ENCODE measurements around the gene AKR1D1. TPM values are rescaled to one million over a fixed set of nuclear protein-coding genes. Genes with fewer than 3 reads are reported as not detected.

AKR1D1 gene
- total and polyA plus RNA-seq, 2 of the 13 experiments (the other 11 are each of a cell fraction or from before 2014, with no cell fraction given): 6.9 to 37.0 TPM

DNA sequence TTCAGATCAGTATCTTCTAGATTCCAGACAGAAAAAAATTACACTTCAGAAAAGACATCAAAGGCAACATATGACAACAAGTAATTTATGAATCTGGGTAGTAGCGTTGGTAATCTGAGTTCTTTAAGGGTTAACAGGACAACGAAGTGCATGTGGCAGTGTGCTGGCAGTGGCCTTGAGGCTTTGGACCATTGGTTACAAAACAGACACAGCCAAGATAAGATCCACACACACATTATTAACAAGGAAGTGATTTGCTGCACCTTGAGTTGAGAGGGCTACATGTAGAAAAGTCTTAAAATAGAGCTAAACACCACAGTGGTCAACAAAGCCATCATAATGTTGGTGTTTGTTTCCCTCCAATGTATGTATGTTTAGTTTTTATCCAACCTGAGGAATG lies 40.6 kb downstream of the AKR1D1 start (continued):
- TF ChIP-seq, protein P1, sequence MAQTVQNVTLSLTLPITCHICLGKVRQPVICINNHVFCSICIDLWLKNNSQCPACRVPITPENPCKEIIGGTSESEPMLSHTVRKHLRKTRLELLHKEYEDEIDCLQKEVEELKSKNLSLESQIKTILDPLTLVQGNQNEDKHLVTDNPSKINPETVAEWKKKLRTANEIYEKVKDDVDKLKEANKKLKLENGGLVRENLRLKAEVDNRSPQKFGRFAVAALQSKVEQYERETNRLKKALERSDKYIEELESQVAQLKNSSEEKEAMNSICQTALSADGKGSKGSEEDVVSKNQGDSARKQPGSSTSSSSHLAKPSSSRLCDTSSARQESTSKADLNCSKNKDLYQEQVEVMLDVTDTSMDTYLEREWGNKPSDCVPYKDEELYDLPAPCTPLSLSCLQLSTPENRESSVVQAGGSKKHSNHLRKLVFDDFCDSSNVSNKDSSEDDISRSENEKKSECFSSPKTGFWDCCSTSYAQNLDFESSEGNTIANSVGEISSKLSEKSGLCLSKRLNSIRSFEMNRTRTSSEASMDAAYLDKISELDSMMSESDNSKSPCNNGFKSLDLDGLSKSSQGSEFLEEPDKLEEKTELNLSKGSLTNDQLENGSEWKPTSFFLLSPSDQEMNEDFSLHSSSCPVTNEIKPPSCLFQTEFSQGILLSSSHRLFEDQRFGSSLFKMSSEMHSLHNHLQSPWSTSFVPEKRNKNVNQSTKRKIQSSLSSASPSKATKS (CRISPR knock-in tag; IDR thresholded peaks at IDR 0.05): no peak
- TF ChIP-seq, protein P2, sequence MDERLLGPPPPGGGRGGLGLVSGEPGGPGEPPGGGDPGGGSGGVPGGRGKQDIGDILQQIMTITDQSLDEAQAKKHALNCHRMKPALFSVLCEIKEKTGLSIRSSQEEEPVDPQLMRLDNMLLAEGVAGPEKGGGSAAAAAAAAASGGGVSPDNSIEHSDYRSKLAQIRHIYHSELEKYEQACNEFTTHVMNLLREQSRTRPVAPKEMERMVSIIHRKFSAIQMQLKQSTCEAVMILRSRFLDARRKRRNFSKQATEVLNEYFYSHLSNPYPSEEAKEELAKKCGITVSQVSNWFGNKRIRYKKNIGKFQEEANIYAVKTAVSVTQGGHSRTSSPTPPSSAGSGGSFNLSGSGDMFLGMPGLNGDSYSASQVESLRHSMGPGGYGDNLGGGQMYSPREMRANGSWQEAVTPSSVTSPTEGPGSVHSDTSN (CRISPR knock-in tag; IDR thresholded peaks at IDR 0.05): no peak
- TF ChIP-seq CCDC6 (CRISPR knock-in tag; IDR thresholded peaks at IDR 0.05) (no peak), TP53 (CRISPR knock-in tag; conservative IDR thresholded peaks at IDR 0.05) (no peak), ZIK1 (CRISPR knock-in tag; IDR thresholded peaks at IDR 0.05; ENCODE audit: borderline replicate concordance, low read depth) (no peak), TBX2 (CRISPR knock-in tag; IDR thresholded peaks at IDR 0.05; ENCODE audit: borderline replicate concordance) (peak; percentile 44; the same call in 1 of the 2 replicates), MED1 (CRISPR knock-in tag; IDR thresholded peaks at IDR 0.05) (peak; percentile 88), SOX5 (CRISPR knock-in tag; IDR thresholded peaks at IDR 0.05; ENCODE audit: borderline replicate concordance) (peak; percentile 54; the same call in 1 of the 2 replicates), EZH2 (conservative IDR thresholded peaks at IDR 0.05; ENCODE audit: low read depth, low read length) (no peak), SMAD3 (CRISPR knock-in tag; IDR thresholded peaks at IDR 0.05) (0 out of 2 replicates have a peak, but pooled peaks have one; percentile 24), SP2 (CRISPR knock-in tag; IDR thresholded peaks at IDR 0.05) (no peak), IRF2 (CRISPR knock-in tag; IDR thresholded peaks at IDR 0.05) (0 out of 2 replicates have a peak, but pooled peaks have one; percentile 45), EHMT2 (IDR thresholded peaks at IDR 0.05; ENCODE audit: borderline replicate concordance, low read depth, low read length) (peak; percentile 27; the same call in 1 of the 2 replicates), KDM3A (CRISPR knock-in tag; IDR thresholded peaks at IDR 0.05; ENCODE audit: low read depth) (no peak), MEF2D (CRISPR knock-in tag; IDR thresholded peaks at IDR 0.05) (0 out of 2 replicates have a peak, but pooled peaks have one; percentile 32), ZKSCAN8 (CRISPR knock-in tag; IDR thresholded peaks at IDR 0.05; ENCODE audit: borderline replicate concordance) (0 out of 2 replicates have a peak, but pooled peaks have one; percentile 37), MED13 (CRISPR knock-in tag; IDR thresholded peaks at IDR 0.05) (no peak), RFX1 (IDR thresholded peaks at IDR 0.05) (no peak), ZNF350 (CRISPR knock-in tag; IDR thresholded peaks at IDR 0.05; ENCODE audit: borderline replicate concordance, low read depth) (no peak), KAT7 (CRISPR knock-in tag; IDR thresholded peaks at IDR 0.05; ENCODE audit: borderline replicate concordance) (peak; percentile 67; the same call in 1 of the 2 replicates)
- TF ChIP-seq, protein P3, sequence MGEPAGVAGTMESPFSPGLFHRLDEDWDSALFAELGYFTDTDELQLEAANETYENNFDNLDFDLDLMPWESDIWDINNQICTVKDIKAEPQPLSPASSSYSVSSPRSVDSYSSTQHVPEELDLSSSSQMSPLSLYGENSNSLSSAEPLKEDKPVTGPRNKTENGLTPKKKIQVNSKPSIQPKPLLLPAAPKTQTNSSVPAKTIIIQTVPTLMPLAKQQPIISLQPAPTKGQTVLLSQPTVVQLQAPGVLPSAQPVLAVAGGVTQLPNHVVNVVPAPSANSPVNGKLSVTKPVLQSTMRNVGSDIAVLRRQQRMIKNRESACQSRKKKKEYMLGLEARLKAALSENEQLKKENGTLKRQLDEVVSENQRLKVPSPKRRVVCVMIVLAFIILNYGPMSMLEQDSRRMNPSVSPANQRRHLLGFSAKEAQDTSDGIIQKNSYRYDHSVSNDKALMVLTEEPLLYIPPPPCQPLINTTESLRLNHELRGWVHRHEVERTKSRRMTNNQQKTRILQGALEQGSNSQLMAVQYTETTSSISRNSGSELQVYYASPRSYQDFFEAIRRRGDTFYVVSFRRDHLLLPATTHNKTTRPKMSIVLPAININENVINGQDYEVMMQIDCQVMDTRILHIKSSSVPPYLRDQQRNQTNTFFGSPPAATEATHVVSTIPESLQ (CRISPR knock-in tag; conservative IDR thresholded peaks at IDR 0.05): no peak
- TF ChIP-seq, protein P4, sequence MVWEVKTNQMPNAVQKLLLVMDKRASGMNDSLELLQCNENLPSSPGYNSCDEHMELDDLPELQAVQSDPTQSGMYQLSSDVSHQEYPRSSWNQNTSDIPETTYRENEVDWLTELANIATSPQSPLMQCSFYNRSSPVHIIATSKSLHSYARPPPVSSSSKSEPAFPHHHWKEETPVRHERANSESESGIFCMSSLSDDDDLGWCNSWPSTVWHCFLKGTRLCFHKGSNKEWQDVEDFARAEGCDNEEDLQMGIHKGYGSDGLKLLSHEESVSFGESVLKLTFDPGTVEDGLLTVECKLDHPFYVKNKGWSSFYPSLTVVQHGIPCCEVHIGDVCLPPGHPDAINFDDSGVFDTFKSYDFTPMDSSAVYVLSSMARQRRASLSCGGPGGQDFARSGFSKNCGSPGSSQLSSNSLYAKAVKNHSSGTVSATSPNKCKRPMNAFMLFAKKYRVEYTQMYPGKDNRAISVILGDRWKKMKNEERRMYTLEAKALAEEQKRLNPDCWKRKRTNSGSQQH (CRISPR knock-in tag; IDR thresholded peaks at IDR 0.05; ENCODE audit: low read depth): peak; percentile 61; the same call in 1 of the 2 replicates
- TF ChIP-seq, protein P5, sequence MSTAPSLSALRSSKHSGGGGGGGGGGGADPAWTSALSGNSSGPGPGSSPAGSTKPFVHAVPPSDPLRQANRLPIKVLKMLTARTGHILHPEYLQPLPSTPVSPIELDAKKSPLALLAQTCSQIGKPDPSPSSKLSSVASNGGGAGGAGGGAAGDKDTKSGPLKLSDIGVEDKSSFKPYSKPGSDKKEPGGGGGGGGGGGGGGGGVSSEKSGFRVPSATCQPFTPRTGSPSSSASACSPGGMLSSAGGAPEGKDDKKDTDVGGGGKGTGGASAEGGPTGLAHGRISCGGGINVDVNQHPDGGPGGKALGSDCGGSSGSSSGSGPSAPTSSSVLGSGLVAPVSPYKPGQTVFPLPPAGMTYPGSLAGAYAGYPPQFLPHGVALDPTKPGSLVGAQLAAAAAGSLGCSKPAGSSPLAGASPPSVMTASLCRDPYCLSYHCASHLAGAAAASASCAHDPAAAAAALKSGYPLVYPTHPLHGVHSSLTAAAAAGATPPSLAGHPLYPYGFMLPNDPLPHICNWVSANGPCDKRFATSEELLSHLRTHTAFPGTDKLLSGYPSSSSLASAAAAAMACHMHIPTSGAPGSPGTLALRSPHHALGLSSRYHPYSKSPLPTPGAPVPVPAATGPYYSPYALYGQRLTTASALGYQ (CRISPR knock-in tag; IDR thresholded peaks at IDR 0.05): no peak

All from HepG2 (cell line).